SW 1271 (cell line): Measurements from ENCODE around the gene IRS2.
"Not testable (repeated sequence)": the region's sequence is repeated elsewhere in the genome, so short reads cannot be mapped to it uniquely, and the experiment has no call there.

Experiments
- DNase-seq, 2 experiments: peaks; one replicate each; lab custom pipeline; 2025; lab: John Stamatoyannopoulos, UW

Gene IRS2

DNA sequence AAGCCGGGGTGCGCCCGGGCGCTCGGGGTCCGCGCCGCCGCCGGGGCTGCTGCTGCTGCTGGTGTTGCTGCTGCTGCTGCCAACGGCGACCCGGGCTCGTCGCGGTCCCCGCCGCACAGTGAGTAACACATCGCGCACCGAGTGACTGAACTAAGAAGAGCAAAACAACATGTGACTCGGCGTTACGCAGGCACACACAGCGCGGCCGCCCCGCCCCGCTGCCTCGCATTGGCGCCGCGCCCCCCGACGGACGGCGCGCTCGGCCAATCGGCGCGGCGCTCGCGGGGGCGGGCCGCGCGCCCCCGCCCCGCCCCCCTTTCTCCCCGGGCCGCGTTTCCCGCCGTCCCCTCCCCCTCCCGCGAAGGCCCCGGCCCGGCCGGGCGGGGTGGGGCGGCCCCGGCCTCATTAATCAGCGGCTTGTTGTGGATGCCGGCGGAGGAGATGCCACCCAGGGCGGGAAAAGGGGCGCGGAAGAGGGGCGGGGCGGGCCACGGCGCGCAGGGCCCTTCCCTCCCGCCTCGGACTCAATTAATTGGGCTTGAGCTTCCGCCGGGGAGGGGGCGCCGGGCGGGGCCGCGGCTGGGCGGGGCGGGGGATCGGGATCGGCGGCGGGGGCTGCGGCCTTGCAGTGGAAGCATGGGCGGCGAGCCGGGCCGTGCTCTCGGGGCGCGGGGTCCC lies at the start of gene IRS2:
TSS of gene IRS2 (minus strand) at position 127 of the 678 bp plus-strand sequence. CDS start 530 bp downstream, outside the sequence.
- DNase-seq, result peak; percentile 2 to 54

- DNase-seq, result no peak
These were observed 48.8 kb upstream of the IRS2 start for GRCh38 chr13:109834973-109835720.

- DNase-seq, result no peak
These were observed 47.6 kb upstream of the IRS2 start for GRCh38 chr13:109833940-109834339.

- no peak for DNase-seq
These were observed 46.7 kb upstream of the IRS2 start for GRCh38 chr13:109833071-109833470.

GRCh38 chr13:109828591-109829316 lies 42.4 kb upstream of the IRS2 start:
- DNase-seq, result not testable (repeated sequence)

DNA sequence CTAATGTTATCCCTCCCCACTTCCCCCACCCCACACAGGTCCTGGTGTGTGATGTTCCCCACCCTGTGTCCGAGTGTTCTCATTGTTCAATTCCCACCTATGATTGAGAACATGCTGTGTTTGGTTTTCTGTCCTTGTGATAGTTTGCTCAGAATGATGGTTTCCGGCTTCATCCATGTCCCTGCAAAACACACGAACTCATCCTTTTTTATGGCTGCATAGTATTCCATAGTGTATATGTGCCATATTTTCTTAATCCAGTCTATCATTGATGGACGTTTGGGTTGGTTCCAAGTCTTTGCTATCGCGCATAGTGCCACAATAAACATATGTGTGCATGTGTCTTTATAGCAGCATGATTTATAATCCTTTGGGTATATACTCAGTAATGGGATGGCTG lies 36.8 kb upstream of the IRS2 start:
- not testable (repeated sequence) for DNase-seq

GRCh38 chr13:109821103-109821502 lies 34.7 kb upstream of the IRS2 start:
- DNase-seq, result no peak

- DNase-seq, result no peak
These were observed 33.5 kb upstream of the IRS2 start for GRCh38 chr13:109819874-109820273.

- DNase-seq, result no peak
These were observed 32.5 kb upstream of the IRS2 start for GRCh38 chr13:109818886-109819285.

- DNase-seq, result no peak
These were observed 31.5 kb upstream of the IRS2 start for GRCh38 chr13:109817591-109818535.

DNA sequence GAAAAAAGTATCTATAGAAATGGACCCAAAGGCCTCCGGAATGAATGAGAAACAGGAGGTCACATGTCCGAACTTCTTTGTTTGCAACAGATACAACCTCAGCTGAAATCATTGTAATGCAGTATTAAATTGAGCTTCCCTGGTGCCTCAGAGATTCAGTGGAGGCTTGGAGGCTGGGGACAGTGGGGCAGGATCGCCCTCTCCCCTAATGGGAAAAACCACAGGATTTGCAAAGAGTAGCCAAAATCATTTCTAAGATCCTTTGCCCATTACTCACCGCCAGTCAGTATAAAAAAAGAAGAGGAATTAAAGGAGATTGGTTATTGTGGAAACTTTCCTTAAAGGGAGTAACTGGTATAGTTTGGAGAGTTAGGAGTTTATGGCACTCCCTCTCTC lies 30.4 kb upstream of the IRS2 start:
- no peak for DNase-seq

DNA sequence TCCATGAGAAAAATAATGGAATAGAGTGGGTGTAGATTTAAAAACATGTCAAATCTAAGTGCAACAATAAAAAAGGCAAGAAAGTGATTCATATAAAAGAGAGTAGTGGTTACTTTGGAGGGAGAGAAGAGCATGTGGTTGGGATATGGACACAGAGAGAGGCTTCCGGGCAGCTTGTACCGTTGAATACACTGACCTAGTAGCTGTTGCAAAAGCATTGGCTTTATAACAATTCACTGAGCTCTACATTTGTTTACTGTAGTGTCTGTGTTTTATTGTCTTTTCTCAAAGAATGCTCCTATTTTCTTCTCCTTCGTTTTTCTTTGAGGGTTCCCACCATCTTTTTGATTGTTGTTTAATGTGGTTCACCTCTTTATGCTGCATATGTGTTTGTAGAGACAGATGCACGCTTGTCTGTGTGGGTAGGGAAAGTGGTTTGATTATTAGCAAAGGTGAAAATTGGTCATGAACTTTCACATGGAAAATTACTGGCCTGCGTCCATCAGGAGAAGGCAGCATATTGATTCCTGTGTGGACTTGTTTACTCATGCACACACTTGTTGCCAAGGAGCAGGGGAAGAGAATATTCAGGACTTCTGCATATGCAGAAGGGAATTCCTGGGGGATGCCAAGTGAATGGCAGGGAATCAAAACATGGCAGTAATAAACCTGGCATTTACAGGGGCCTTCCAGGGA lies 29.9 kb upstream of the IRS2 start:
- DNase-seq, result no peak

DNA sequence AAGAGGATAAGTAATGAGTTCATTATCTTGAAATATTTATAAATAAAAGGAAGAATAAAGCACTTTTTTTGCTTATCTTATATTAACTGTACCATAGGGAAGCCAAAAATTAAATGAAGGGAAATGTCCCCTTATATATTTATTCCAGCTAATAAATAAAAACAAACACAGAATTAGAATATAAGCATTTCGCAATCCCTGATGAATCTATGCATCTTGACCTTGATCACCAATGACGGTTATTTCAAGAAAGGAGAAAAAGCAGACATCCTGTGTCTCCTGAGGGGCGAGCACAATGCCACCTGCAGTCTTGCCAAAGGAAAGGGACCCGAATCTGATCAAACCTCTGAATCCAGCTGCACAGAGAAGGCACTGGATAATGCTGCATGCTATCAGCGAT lies 29.3 kb upstream of the IRS2 start:
- no peak for DNase-seq

DNA sequence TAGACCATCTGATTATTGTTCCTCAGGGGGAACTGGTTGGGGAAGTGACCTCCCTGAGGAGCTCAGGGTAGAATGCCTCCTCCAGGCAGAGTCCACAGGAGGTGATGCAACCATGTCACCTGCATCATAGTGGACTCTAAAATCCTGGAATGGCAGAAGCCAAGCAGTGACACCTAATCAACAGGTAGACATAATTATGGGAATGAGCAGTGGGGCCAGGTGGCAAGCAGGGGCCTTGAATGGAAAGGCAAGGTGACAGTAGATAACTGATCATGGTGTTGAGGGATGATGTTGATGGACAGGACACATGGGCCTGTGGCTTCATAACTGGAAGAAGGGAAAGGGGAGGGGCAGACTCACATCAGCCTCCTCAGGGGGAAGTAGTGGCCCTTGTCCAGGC lies 27.3 kb upstream of the IRS2 start:
- DNase-seq, result no peak

DNA sequence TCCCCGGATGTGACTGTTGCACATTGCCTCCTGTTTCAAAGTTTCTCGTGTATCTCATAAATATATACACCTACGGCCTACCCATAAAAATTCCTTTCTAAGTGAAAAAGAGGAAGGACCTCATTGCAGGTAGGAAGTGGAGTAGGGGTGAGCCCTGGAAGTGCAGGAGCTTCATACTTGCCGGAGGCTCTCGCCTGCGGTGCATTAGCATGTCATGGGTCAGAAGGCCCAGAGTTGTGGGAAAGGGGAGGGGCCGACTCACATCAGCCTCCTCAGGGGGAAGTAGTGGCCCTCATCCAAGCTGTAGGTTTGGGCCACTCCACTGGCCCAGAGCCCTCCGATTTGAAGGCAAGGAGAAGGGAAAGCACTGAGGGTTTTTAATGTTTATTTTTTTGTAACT lies 26.0 kb upstream of the IRS2 start:
- DNase-seq, result no peak

GRCh38 chr13:109810761-109811510 lies 24.6 kb upstream of the IRS2 start:
- no peak for DNase-seq

GRCh38 chr13:109809216-109809932 lies 23.0 kb upstream of the IRS2 start:
- DNase-seq, result no peak

DNA sequence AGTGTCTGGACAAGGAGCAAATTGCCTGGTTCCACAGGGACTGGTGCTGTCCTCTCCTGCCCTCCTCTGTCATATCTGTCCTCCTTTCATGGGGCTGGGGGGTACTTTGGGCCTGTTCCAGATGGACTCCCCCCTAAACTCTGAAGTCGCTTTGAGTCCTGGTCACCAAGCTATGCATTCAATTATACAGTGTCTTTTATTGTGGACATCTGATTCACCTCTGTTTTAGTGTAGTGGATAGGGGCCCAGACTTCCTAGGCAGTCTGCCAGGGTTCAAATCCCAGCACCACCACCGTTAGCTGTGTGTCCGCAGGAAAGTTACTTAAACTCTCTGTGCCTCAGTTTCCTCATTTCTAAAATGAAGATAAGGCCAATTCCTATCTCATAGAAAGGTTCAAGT lies 21.0 kb upstream of the IRS2 start:
- no peak for DNase-seq

- DNase-seq, result no peak
These were observed 18.3 kb upstream of the IRS2 start for GRCh38 chr13:109804654-109805053.

DNA sequence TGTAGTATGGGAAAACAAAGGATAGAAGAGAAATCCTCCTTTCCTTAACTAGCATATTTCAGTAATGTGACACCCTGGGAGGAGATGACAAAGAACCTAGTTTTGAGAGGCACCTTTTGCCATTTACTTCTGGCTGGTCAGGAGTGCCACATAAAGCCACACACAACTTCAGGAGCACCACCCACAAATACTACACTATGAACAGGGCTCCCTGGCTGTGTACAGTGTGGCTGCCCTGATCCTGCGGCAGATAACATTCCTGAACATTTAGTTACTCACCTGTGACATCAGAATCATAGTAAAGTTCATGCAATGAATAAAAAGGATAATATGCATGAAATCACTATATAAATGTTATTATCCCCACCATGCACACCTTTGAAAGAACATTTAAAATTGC lies 17.4 kb upstream of the IRS2 start:
- DNase-seq, result no peak
